Gastrocnemius medialis (tissue), 4 donors: ENCODE results near the gene RAB23.

Source experiments
- POLR2A ChIP-seq, 2 donors: fragments of 450-650 bp; IDR thresholded peaks; one replicate each; pipeline ENCODE4 v1.6.1; 2017; ENCODE audit warnings: antibody characterized with exemption in 2 of 2, mild to moderate bottlenecking in 2 of 2, moderate library complexity in 2 of 2
- TF ChIP-seq, protein P1 (sequence below), 5 experiments: fragments of 450-650 bp in 3 of 5; fragments of 200-600 bp in 2 of 5; sonication (generic) in 2 of 5; IDR thresholded peaks in 4 of 5; conservative IDR thresholded peaks in 1 of 5; 1 replicate in 4 of 5; 2 replicates in 1 of 5; pipeline ENCODE4 v1.5.1; 2016 to 2019; ENCODE audit warnings: antibody characterized with exemption in 5 of 5, mild to moderate bottlenecking in 3 of 5, moderate library complexity in 3 of 5

GRCh38 chr6:57247603-57248002 lies 25.5 kb upstream of the RAB23 start:
- TF ChIP-seq, protein P1, sequence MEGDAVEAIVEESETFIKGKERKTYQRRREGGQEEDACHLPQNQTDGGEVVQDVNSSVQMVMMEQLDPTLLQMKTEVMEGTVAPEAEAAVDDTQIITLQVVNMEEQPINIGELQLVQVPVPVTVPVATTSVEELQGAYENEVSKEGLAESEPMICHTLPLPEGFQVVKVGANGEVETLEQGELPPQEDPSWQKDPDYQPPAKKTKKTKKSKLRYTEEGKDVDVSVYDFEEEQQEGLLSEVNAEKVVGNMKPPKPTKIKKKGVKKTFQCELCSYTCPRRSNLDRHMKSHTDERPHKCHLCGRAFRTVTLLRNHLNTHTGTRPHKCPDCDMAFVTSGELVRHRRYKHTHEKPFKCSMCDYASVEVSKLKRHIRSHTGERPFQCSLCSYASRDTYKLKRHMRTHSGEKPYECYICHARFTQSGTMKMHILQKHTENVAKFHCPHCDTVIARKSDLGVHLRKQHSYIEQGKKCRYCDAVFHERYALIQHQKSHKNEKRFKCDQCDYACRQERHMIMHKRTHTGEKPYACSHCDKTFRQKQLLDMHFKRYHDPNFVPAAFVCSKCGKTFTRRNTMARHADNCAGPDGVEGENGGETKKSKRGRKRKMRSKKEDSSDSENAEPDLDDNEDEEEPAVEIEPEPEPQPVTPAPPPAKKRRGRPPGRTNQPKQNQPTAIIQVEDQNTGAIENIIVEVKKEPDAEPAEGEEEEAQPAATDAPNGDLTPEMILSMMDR (IDR thresholded peaks at IDR 0.05 in 4 of 5, conservative IDR thresholded peaks at IDR 0.05 in 1 of 5) = no peak
- TF ChIP-seq POLR2A (IDR thresholded peaks at IDR 0.05) = no peak
